Hepatocyte (in vitro differentiated cells): ENCODE measurements around the gene HSPBP1.

Experiments
- EZH2 ChIP-seq: fragments of 200-600 bp; sonication (generic); IDR thresholded peaks from 2 replicates; pipeline ENCODE4 v1.6.1; 2016; ENCODE audit warnings: antibody characterized with exemption, mild to moderate bottlenecking, borderline replicate concordance
- EZH2phosphoT487 ChIP-seq: fragments of 200-600 bp; sonication (generic); IDR thresholded peaks from one replicate; pipeline ENCODE4 v1.6.1; 2018; ENCODE audit warnings: antibody characterized with exemption, mild to moderate bottlenecking, low read depth, moderate library complexity; ENCODE audit not compliant: unreplicated experiment, severe bottlenecking
- TF ChIP-seq, protein P1 (sequence below): fragments of 200-600 bp; sonication (generic); IDR thresholded peaks from 2 replicates; pipeline ENCODE4 v1.5.1; 2016; ENCODE audit warnings: antibody characterized with exemption, mild to moderate bottlenecking; ENCODE audit not compliant: poor library complexity

DNA sequence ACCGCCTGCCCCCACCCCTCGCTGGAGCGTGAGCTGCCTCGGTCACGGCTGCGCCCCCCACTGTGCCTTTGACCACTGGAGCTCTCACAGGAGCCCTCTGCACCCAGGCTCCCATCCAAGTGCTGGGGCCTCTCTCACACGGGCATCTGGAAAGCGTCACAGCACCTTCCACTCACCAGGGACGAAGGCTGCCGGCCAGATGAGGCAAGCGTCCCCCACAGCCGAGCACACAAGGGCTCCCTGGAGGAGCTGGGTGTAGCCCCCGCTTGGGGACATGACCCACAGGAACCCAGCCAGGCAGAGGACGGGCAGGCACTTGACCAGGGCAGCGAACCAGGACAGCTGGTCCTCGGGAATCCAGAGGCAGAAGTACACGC lies 51.9 kb downstream of the HSPBP1 start:
- TF ChIP-seq, protein P1, sequence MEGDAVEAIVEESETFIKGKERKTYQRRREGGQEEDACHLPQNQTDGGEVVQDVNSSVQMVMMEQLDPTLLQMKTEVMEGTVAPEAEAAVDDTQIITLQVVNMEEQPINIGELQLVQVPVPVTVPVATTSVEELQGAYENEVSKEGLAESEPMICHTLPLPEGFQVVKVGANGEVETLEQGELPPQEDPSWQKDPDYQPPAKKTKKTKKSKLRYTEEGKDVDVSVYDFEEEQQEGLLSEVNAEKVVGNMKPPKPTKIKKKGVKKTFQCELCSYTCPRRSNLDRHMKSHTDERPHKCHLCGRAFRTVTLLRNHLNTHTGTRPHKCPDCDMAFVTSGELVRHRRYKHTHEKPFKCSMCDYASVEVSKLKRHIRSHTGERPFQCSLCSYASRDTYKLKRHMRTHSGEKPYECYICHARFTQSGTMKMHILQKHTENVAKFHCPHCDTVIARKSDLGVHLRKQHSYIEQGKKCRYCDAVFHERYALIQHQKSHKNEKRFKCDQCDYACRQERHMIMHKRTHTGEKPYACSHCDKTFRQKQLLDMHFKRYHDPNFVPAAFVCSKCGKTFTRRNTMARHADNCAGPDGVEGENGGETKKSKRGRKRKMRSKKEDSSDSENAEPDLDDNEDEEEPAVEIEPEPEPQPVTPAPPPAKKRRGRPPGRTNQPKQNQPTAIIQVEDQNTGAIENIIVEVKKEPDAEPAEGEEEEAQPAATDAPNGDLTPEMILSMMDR = no peak
- TF ChIP-seq EZH2 = no peak
- TF ChIP-seq EZH2phosphoT487 = no peak
